Measurements from ENCODE around the gene CAD. TPM values are rescaled to one million over a fixed set of nuclear protein-coding genes. Genes with fewer than 3 reads are reported as not detected.

Gene CAD
- total and polyA plus RNA-seq, 2 donors (not counting 1 experiment from before 2014, with no cell fraction given) = 35.6 to 48.5 TPM

DNA sequence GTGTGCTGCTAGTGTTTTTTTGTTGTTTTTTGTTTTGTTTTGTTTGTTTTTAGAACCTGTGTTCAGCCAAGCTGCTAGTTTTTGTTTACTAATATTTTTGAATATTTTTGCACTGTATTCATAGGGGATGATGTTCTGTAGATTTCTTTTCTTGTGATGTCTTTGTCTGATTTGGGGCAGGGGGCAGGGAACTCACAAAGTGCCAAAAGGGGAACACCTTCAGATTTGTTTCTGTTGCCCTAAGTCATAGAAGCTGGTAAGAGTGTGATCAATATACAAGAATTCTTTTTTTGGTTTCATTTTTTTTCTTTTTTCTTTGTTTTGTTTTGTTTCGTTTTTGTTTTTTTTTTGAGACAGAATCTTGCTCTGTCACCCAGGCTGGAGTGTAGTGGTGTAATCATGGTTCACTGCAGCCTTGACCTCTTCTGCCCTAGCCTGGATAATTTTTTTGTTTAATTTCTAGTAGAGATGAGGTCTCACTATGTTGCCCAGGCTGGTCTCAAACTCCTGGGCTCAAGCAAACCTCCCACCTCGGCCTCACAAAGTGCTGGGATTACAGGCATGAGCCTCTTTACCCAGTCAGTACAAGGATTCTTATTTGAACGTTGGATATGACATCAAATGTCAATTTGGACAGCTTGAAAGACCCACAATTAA, 37.7 kb upstream of the CAD start:
- Mint-ChIP-seq H3K27ac (no peak overlapping the region), H3K9me3 (ENCODE audit: insufficient read depth) (no peaks in the 10 kb centered on the region), H3K27me3 (peaks cover 41% of the 10 kb centered on the region), H3K4me3 (no peak overlapping the region), H3K4me1 (no peaks in the 10 kb centered on the region)
- intact Hi-C loops (cut with micrococcal nuclease) = no loop called here
- DNase-seq (no peak), ATAC-seq (ENCODE audit: low read depth) (no peak)
- H3K9me3 ChIP-seq (ENCODE audit: control extremely low read depth in 1 of 3, control insufficient read depth in 2 of 3, insufficient read depth in 1 of 3, low read length in 2 of 3) = no peaks in the 10 kb centered on the region
- no peak overlapping the region for H3K4me3 ChIP-seq (ENCODE audit: control extremely low read depth in 1 of 5, extremely low read depth in 1 of 5, insufficient read depth in 1 of 5, low read depth in 2 of 5, low read length in 4 of 5)
- WGBS (ENCODE audit: insufficient coverage) = no CpG with 5 or more reads among the region's 3 CpGs
- H3K79me2 ChIP-seq (ENCODE audit: control insufficient read depth, insufficient read depth, low read length) = no peaks in the 10 kb centered on the region
- H3K4me2 ChIP-seq (replicated peaks; ENCODE audit: low read depth, low read length, poor library complexity, severe bottlenecking) = no peak overlapping the region
- TF ChIP-seq EZH2 (IDR thresholded peaks at IDR 0.05; ENCODE audit: borderline replicate concordance, insufficient read depth, low read depth, low read length, poor library complexity, severe bottlenecking) = no peak
- TF ChIP-seq, protein P1, sequence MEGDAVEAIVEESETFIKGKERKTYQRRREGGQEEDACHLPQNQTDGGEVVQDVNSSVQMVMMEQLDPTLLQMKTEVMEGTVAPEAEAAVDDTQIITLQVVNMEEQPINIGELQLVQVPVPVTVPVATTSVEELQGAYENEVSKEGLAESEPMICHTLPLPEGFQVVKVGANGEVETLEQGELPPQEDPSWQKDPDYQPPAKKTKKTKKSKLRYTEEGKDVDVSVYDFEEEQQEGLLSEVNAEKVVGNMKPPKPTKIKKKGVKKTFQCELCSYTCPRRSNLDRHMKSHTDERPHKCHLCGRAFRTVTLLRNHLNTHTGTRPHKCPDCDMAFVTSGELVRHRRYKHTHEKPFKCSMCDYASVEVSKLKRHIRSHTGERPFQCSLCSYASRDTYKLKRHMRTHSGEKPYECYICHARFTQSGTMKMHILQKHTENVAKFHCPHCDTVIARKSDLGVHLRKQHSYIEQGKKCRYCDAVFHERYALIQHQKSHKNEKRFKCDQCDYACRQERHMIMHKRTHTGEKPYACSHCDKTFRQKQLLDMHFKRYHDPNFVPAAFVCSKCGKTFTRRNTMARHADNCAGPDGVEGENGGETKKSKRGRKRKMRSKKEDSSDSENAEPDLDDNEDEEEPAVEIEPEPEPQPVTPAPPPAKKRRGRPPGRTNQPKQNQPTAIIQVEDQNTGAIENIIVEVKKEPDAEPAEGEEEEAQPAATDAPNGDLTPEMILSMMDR (IDR thresholded peaks at IDR 0.05) = no peak
- H3K4me1 ChIP-seq (ENCODE audit: control insufficient read depth in 2 of 2, insufficient read depth in 2 of 2, low read length in 2 of 2) = no peaks in the 10 kb centered on the region
- no peaks in the 10 kb centered on the region for H3K36me3 ChIP-seq (replicated peaks in 1 of 2; ENCODE audit: control extremely low read depth in 1 of 2, control insufficient read depth in 1 of 2, extremely low read depth in 1 of 2, insufficient read depth in 2 of 2, low read length in 1 of 2)
- no peak overlapping the region for H3K9ac ChIP-seq (ENCODE audit: low read length)
- POLR2A ChIA-PET = no interaction called here
- peaks cover 0 to 14% (median 6%) of the 10 kb centered on the region in 4 experiments for H3K27me3 ChIP-seq (replicated peaks in 1 of 4; ENCODE audit: control extremely low read depth in 1 of 4, control insufficient read depth in 3 of 4, insufficient read depth in 4 of 4, low read length in 3 of 4)
- CTCF ChIA-PET = no interaction called here
- H3K27ac ChIP-seq (ENCODE audit: low read length in 2 of 2) = no peak overlapping the region
- H2AFZ ChIP-seq (ENCODE audit: insufficient read depth, low read depth, low read length, poor library complexity, severe bottlenecking) = no peak overlapping the region
- H4K20me1 ChIP-seq (ENCODE audit: control insufficient read depth, insufficient read depth, low read length, poor library complexity, severe bottlenecking) = no peaks in the 10 kb centered on the region

DNA sequence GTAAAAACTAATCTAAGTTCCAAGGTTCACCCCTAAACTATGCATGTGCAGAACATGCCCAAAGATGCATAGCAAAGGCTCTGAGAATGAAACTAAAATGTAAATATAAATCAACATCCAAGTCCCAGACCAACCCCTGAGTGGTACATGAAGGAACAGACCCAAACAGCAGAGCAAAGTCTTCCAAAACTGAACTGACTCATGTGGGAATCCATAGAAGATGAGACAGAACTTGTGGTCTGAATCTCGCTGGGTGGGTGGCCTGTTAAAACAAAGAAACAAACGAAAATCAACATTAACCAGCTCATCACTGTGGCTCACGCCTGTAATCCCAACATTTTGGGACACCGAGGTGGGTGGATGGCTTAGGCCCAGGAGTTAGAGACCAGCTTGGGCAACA, 34.8 kb upstream of the CAD start:
- H3K27ac Mint-ChIP-seq = no peak overlapping the region
- 92% methylated on average over 2 of the region's 4 CpGs for WGBS (ENCODE audit: insufficient coverage)
- Histone ChIP-seq H3K27ac (ENCODE audit: low read length in 2 of 2) (no peak overlapping the region), H3K9ac (ENCODE audit: low read length) (no peak overlapping the region), H2AFZ (ENCODE audit: insufficient read depth, low read depth, low read length, poor library complexity, severe bottlenecking) (no peak overlapping the region), H3K4me1 (ENCODE audit: control insufficient read depth in 2 of 2, insufficient read depth in 2 of 2, low read length in 2 of 2) (no peaks in the 10 kb centered on the region), H3K9me3 (ENCODE audit: control extremely low read depth in 1 of 3, control insufficient read depth in 2 of 3, insufficient read depth in 1 of 3, low read length in 2 of 3) (no peaks in the 10 kb centered on the region), H3K79me2 (ENCODE audit: control insufficient read depth, insufficient read depth, low read length) (no peaks in the 10 kb centered on the region), H4K20me1 (ENCODE audit: control insufficient read depth, insufficient read depth, low read length, poor library complexity, severe bottlenecking) (no peaks in the 10 kb centered on the region), H3K27me3 (replicated peaks in 1 of 4; ENCODE audit: control extremely low read depth in 1 of 4, control insufficient read depth in 3 of 4, insufficient read depth in 4 of 4, low read length in 3 of 4) (peaks cover 0 to 14% (median 6%) of the 10 kb centered on the region in 4 experiments), H3K36me3 (replicated peaks in 1 of 2; ENCODE audit: control extremely low read depth in 1 of 2, control insufficient read depth in 1 of 2, extremely low read depth in 1 of 2, insufficient read depth in 2 of 2, low read length in 1 of 2) (no peaks in the 10 kb centered on the region), H3K4me3 (ENCODE audit: control extremely low read depth in 1 of 5, extremely low read depth in 1 of 5, insufficient read depth in 1 of 5, low read depth in 2 of 5, low read length in 4 of 5) (no peak overlapping the region), H3K4me2 (replicated peaks; ENCODE audit: low read depth, low read length, poor library complexity, severe bottlenecking) (no peak overlapping the region)
- no peak overlapping the region for H3K4me3 Mint-ChIP-seq
- DNase-seq (no peak), ATAC-seq (ENCODE audit: low read depth) (no peak)
- intact Hi-C loops (cut with micrococcal nuclease) = no loop called here
- no peak for TF ChIP-seq EZH2 (IDR thresholded peaks at IDR 0.05; ENCODE audit: borderline replicate concordance, insufficient read depth, low read depth, low read length, poor library complexity, severe bottlenecking)
- TF ChIP-seq, protein P1 (IDR thresholded peaks at IDR 0.05) = no peak
- CTCF ChIA-PET = interaction anchor here (0.7 to 0.9 kb wide), 2 partner anchors 9 to 163 kb away, joined by 3 read pairs; no protein-coding TSS in a partner anchor
- POLR2A ChIA-PET = no interaction called here
- no peaks in the 10 kb centered on the region for H3K9me3 Mint-ChIP-seq (ENCODE audit: insufficient read depth)
- H3K4me1 Mint-ChIP-seq = no peaks in the 10 kb centered on the region
- H3K27me3 Mint-ChIP-seq = peaks cover 38% of the 10 kb centered on the region

Measured in B cell (primary cell).